ENCODE results near the gene RDH12.

GRCh38 chr14:67738740-67739504, 37.2 kb downstream of the RDH12 start:
- no peak for TF ChIP-seq CTCF (IDR thresholded peaks at IDR 0.05; ENCODE audit: low read depth, low read length)
- TF ChIP-seq POLR2A (IDR thresholded peaks at IDR 0.05; ENCODE audit: extremely low read depth, insufficient read length): no peak
- TF ChIP-seq MYC (IDR thresholded peaks at IDR 0.05; ENCODE audit: low read depth, low read length): no peak
